ENCODE measurements around the gene TEX22.

The TEX22 gene

GRCh38 chr14:105409364-105409763 lies 11.0 kb downstream of the TEX22 start:
- DNase-seq, result no peak

DNA sequence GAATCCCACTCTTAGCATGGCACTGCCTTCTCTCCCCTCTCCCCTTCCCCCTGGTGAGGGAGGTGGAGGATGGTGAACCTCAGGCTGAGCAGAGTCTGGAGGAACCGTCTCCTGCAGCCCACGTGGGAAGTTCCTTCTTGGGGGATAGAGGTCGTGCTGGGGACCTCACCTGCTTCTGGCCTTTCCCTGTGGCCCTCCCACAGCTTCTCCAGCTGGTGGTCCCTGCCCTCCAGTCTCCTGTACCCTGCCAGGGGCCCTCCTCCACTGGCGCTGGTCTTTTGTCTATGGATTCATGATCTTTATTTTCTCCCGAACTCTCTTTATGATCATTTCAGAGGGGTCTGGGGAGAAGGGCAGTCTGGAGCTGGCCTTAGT lies 12.3 kb downstream of the TEX22 start:
- DNase-seq, result no peak

DNA sequence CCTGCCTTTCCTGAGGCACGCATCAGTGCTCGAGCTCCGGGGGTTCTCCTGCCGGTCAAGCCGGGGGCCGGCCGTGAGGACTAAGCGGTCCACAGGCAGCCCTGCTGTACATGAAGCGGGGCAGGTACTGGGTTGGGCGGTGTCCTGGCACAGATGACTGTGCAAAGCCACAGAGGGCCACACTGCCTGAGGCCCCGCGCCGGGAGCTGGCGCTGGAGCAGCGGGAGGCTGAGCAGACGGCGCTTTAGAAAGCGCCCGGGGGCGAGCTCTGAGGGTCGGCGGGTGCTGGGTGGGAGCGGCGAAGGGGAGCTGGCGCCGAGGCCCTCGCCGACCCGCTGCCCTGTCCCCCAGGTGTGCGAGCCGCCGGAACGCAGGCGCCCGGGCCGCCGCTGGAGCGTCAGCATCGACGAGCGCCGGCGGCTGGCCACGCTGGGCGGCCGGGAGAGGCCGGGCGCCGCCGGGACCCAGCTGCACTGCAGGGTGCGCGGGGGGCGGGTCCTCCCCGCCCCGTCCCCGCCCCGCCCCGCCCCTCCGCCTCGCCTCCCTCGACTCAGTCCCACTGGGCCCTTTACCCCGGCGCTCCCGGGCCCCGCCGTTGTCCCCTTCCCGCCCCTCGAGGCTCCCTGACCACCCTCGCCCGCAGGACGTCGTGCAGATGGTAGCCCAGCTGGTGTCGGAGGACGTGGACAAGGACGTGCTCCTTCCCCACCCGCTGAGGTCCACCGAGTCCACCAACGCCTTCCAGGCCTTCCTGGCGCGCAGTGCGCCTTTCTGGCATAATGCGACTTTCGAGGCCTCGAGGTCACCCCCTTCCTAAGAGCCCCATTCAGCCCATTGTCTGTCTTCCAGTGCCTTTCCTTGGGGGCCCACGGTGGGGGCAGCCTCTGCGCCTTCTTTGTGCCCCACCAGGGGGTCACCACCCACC lies 12.9 kb downstream of the TEX22 start:
- DNase-seq, result no peak

GRCh38 chr14:105411985-105412770 lies 13.8 kb downstream of the TEX22 start:
- no peak for DNase-seq

DNA sequence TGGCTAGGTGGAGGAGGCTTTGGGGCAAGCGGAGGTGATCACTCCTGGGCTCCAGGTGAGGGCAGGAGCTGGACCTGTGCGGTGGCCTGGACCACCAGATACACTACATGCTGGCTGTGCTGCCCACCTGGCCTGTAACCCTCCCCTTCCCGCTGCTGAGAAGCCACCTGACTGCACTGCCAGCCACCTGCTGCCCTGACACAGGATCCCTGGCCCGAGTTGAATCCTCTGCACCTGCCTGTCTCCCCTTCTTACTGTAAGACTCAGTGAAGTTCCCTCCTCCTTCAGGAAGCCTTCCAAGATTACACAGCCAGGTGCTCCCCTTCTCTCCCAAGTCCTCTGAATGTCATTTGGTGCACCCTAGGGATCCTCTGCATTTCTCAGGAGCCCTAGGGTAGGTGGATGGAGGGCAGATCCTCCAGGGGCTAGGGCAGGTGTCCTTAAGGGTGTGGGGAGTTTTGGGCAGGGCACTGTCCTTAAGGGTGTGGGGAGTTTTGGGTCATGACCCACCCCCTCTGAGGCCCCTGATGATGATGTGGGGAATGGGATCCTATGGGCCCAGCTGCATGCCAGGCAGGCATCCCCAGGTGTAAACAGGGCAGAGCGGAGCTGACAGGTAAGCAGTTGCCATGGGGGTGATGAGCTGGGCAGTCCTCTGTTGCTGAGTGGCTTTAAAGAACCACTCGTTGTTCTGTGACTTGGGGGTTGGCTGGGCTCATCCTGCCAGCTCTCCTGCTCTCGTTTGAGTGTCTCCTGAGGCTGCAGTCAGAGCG lies 14.6 kb downstream of the TEX22 start:
- DNase-seq, result no peak

GRCh38 chr14:105413544-105413886 lies 15.2 kb downstream of the TEX22 start:
- peak; percentile 56 for DNase-seq

DNA sequence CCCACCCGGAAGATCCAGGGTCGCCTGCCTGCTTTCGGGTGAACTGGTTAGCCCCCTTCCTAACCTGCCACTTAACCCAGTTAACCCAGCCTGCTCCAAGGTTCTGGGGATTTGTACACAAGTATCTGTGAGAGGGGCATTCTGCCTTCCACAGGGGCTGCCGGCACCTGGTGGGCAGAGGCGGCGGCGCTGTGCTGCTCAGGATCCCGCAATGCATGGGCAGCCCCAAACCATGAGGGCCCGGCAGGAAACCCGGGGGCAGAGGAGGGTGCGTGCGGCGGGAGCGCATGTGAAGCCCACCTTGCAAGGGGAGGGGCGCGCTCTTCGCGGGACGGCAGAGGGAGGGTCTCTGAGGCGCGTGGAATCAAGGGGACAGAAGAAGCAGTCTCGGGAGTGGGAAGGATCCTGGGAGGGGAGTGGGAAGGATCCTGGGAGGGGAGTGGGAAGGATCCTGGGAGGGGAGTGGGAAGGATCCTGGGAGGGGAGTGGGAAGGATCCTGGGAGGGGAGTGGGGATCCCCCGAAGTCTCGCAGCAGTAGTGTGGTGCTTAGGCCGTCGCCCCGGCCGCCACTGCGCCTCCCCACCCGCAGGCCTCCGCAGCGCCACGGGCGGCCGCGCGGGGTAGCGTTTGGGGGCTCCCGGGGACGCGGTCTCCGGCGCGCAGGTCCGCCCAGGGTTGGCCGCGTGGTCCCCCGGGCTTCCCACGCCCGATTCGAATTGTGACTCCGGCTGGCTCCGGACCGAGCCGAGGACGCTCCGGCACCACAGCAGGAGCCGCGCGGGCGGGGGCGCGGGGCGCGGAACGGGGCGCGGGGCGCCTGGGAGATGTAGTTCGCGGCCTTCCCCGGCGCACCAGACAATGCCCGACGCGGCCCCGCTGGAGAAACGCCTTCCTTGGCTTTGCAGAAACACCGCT lies 16.4 kb downstream of the TEX22 start:
- DNase-seq, result no peak

- DNase-seq, result no peak
Measured at GRCh38 chr14:105415481-105416428, 17.4 kb downstream of the TEX22 start.

DNA sequence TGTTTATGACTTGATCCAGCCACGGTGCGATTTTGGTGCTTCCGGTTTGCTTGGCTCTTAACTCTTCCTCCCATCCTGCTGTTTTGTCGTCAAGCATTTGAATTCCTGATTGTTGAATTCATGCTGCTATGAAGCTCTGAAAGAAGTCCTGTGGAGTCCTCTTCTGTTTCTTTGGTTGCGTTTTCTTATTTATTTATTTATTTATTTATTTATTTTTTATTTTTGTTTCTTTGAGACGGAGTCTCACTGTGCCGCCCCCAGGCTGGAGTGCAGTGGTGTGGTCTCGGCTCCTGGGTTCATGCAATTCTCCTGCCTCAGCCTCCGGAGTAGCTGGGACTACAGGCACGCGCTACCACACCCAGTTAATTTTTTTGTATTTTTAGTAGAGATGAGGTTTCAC lies 18.3 kb downstream of the TEX22 start:
- DNase-seq, result no peak

DNA sequence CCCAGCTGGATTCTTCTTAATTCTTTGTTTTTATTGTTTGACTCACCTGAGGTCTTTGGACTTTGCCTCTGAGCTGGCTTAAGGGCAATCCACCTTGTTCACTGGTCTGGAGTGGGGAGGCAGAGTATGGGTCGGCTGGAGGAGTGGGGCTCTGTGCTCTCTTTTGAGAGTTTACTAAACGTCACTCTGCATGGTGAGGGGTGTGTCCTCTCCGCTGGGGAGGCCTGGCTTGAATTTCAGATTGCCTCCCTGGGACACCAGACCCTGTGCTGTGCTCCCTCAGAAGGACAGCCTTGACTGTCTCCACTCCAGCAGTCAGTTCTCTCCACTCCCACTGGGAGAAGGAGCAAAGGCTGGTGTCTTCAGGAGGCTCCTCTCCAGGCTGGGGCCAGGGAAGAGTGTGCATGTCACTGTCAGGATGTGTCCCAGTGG lies 19.4 kb downstream of the TEX22 start:
- no peak for DNase-seq

DNA sequence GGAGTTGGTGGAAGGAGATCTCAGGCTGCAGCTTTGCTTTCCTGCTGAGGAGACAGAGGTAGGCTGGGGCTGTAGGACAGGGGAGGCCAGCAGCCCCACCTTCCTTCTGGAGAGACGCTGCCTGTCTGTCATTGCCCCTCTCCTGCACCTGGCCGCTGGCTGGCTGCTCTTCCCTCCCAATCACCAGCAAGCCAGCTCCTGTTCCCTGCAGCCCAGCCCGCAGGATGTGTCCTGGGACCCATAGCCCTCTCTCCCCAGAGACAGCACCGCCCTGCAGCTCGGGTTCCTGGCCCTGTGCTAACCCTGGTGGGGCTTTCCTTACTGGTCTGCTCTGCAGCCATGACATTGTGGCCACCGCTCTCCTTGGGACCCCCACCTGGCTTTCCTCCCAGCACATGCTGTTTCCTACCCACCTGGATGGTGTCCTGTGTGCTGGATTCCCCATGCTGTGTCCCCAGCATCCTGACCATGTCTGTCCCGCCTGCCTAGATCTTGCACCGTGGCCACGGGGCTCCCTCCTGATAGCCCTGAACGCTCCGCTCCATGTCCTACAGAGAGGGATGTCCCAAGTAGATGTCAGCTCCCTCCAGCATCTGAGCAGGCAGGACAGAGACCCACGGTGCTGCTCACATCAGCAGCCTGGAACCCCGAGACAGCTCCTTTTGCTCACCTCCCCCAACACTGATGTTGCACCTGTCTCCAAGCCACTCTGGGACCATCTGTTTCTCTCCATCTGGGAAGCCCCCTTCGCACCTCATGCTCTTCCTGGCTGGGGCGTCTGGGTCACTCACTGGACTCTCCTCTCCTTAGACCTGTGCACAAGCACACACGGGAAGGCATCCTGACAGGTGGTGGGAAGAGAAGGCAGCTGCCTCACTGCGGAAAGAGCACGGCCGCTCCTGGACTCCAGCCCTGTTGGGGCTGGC lies 20.2 kb downstream of the TEX22 start:
- no peak for DNase-seq

- DNase-seq, result no peak
Measured at GRCh38 chr14:105419195-105420091, 21.1 kb downstream of the TEX22 start, which contains the start of gene MTA1. MTA1 (plus strand) TSS chr14:105419827; CDS start chr14:105420036, 209 bp downstream.

GRCh38 chr14:105420101-105420973 lies 22.0 kb downstream of the TEX22 start:
- DNase-seq, result no peak

DNA sequence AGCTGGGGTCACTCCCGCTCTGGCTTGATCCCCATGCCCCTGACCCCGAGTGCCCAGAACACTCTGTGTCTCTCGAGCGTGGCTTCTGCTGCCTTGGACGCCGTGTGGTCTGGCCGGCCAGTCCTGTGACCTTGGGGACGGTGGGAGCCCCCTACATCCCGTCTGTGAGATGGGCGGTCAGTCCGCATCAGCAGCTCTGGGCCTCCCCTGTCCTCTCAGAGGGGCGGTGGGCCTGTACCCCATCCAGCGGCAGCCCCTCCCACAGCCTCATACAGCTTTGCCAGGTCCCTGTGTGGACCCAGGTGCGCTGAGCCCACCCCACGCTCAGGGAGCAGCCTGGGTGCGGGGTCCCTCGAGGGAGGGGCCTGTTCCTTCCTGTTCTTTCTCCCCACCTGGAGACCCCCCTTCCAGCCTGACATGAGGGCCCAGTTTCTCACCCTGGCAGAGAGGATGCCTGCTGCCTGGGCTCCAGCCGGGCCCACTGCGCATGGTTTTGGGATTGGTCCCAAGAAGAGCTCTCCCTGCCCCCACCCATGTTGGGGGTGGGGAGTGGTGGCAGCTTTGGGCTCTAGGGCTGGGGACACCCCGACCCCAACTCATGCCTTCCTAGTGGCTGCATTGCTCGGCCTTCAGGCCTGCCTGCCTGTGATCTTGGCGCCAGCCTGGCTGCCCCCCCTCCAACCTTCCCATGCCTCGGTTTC lies 22.8 kb downstream of the TEX22 start:
- DNase-seq, result no peak

GRCh38 chr14:105421723-105422615 lies 23.6 kb downstream of the TEX22 start:
- no peak for DNase-seq
